RWPE2 (cell line): Measurements from ENCODE around the gene TMEM106C.

Experiments used
- ATAC-seq: fragments of 200-7000 bp; cut with Tn5 transposase; 3 replicates; pipeline ENCODE4 v1.9.1; 2021; ENCODE audit warnings: low read depth
- DNase-seq: peaks from one replicate; pipeline ENCODE4 v3.0.0-alpha.2; 2020; ENCODE audit warnings: low spot score
- H3K27ac ChIP-seq: fragments of 450-650 bp; 2 replicates; pipeline ENCODE4 v1.5.1; 2017; ENCODE audit warnings: mild to moderate bottlenecking; ENCODE audit not compliant: poor library complexity, severe bottlenecking
- H3K27me3 ChIP-seq: fragments of 250-450 bp; sonication (Bioruptor Pico); 2 replicates; pipeline ENCODE4 v1.5.1; 2021; ENCODE audit warnings: mild to moderate bottlenecking, moderate library complexity; ENCODE audit not compliant: insufficient read depth, poor library complexity, severe bottlenecking
- H3K36me3 ChIP-seq: fragments of 250-450 bp; sonication (Bioruptor Pico); 2 replicates; pipeline ENCODE4 v1.5.1; 2020; ENCODE audit warnings: low read depth, mild to moderate bottlenecking, moderate library complexity
- H3K4me1 ChIP-seq: fragments of 250-450 bp; sonication (Bioruptor Pico); 2 replicates; pipeline ENCODE4 v1.5.1; 2021; ENCODE audit warnings: mild to moderate bottlenecking, moderate library complexity; ENCODE audit not compliant: insufficient read depth, poor library complexity, severe bottlenecking
- H3K4me3 ChIP-seq: fragments of 250-450 bp; sonication (Bioruptor Pico); 2 replicates; pipeline ENCODE4 v1.5.1; 2021; ENCODE audit warnings: mild to moderate bottlenecking, moderate library complexity; ENCODE audit not compliant: severe bottlenecking
- H3K9me3 ChIP-seq: fragments of 250-450 bp; sonication (Bioruptor Pico); 2 replicates; pipeline ENCODE4 v1.5.1; 2021; ENCODE audit warnings: mild to moderate bottlenecking, moderate library complexity; ENCODE audit not compliant: severe bottlenecking
- CTCF ChIP-seq: fragments of 450-650 bp; IDR thresholded peaks from one replicate; pipeline ENCODE4 v1.5.1; 2017; ENCODE audit warnings: mild to moderate bottlenecking, moderate library complexity; ENCODE audit not compliant: poor library complexity, severe bottlenecking

The TMEM106C gene

GRCh38 chr12:47965581-47965980 lies 2.2 kb downstream of the TMEM106C start:
- Histone ChIP-seq H3K9me3 (no peaks in the 10 kb centered on the region), H3K4me1 (peaks cover 4% of the 10 kb centered on the region), H3K4me3 (no peak overlapping the region), H3K27me3 (no peaks in the 10 kb centered on the region), H3K27ac (no peak overlapping the region), H3K36me3 (peaks cover 32% of the 10 kb centered on the region)
- DNase-seq = no peak
- no peak for ATAC-seq
- no peak for TF ChIP-seq CTCF

- H3K27ac ChIP-seq = no peak overlapping the region
- peaks cover 32% of the 10 kb centered on the region for H3K36me3 ChIP-seq
- DNase-seq (no peak), ATAC-seq (no peak)
- no peak for TF ChIP-seq CTCF
- H3K4me1 ChIP-seq = peaks cover 4% of the 10 kb centered on the region
- no peaks in the 10 kb centered on the region for H3K9me3 ChIP-seq
- H3K27me3 ChIP-seq = no peaks in the 10 kb centered on the region
- no peak overlapping the region for H3K4me3 ChIP-seq
Observed at GRCh38 chr12:47967461-47968321, 4.3 kb downstream of the TMEM106C start.

GRCh38 chr12:47969845-47970244 lies 6.4 kb downstream of the TMEM106C start:
- H3K27me3 ChIP-seq = no peaks in the 10 kb centered on the region
- no peak for TF ChIP-seq CTCF

GRCh38 chr12:47970843-47971242 lies 7.4 kb downstream of the TMEM106C start:
- no peak for ATAC-seq
- H3K27me3 ChIP-seq = no peaks in the 10 kb centered on the region
- H3K4me1 ChIP-seq = no peaks in the 10 kb centered on the region
- no peak for DNase-seq
- peaks cover 14% of the 10 kb centered on the region for H3K36me3 ChIP-seq
- no peaks in the 10 kb centered on the region for H3K9me3 ChIP-seq
- no peak overlapping the region for H3K4me3 ChIP-seq
- no peak for TF ChIP-seq CTCF
- H3K27ac ChIP-seq = no peak overlapping the region

More at GRCh38 chr12:47969845-47970244, 6.4 kb downstream of the TMEM106C start:
- Histone ChIP-seq H3K4me3 (no peak overlapping the region), H3K9me3 (no peaks in the 10 kb centered on the region), H3K27ac (no peak overlapping the region), H3K36me3 (peaks cover 24% of the 10 kb centered on the region), H3K4me1 (no peaks in the 10 kb centered on the region)
- ATAC-seq (no peak), DNase-seq (no peak)

- Histone ChIP-seq H3K9me3 (no peaks in the 10 kb centered on the region), H3K4me3 (no peak overlapping the region), H3K27ac (no peak overlapping the region), H3K27me3 (no peaks in the 10 kb centered on the region), H3K4me1 (peaks cover 3% of the 10 kb centered on the region), H3K36me3 (no peaks in the 10 kb centered on the region)
- ATAC-seq (no peak), DNase-seq (no peak)
- no peak for TF ChIP-seq CTCF
Observed at GRCh38 chr12:47972895-47973294, 9.5 kb downstream of the TMEM106C start.
